ENCODE results near the gene OR2A2.

OR2A2 gene

DNA sequence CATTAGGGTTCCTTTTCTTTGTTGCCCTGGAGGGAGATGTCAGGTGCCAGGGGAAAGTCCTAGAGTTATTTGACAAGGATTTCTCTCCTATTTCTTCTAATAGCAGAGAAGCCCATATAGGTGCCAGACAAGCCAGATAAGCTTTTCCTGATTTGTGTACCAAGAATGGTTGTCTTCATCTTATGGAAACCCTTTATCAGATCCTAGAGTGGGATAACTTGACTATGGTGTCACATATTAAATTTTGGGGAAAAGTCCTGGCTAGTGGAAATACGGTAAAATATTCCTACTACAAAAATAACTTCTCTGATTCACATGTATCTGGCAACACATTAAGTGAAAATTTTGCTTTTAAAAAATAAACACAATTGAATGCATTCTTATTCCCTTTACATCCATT, 22.2 kb upstream of the OR2A2 start:
- Histone ChIP-seq H3K27ac (ENCODE audit: insufficient read depth in 1 of 2, low read depth in 1 of 2, low read length in 2 of 2, poor library complexity in 1 of 2, severe bottlenecking in 2 of 2) (no peak overlapping the region), H3K4me3 (ENCODE audit: control insufficient read depth in 1 of 7, extremely low read depth in 1 of 7, insufficient read depth in 4 of 7, low read depth in 2 of 7, low read length in 6 of 7) (no peak overlapping the region), H3K4me1 (ENCODE audit: control extremely low read depth in 1 of 4, control insufficient read depth in 4 of 4, insufficient read depth in 4 of 4, low read length in 3 of 4) (no peaks in the 10 kb centered on the region), H3K36me3 (ENCODE audit: control insufficient read depth in 4 of 4, insufficient read depth in 4 of 4, low read length in 3 of 4) (no peaks in the 10 kb centered on the region), H3K9me3 (ENCODE audit: control extremely low read depth in 1 of 5, control insufficient read depth in 4 of 5, insufficient read depth in 2 of 5, low read depth in 1 of 5, low read length in 4 of 5) (no peaks in the 10 kb centered on the region), H3K27me3 (replicated peaks in 2 of 5; ENCODE audit: control insufficient read depth in 4 of 5, insufficient read depth in 5 of 5, low read length in 4 of 5) (no peaks in the 10 kb centered on the region)
- POLR2A ChIA-PET: no interaction called here
- no CpG with 5 or more reads among the region's 1 CpG for WGBS (ENCODE audit: insufficient coverage)
- CTCF ChIA-PET: no interaction called here
- no peak for DNase-seq

GRCh38 chr7:144090667-144091066, 18.7 kb upstream of the OR2A2 start:
- H3K9me3 ChIP-seq (ENCODE audit: control extremely low read depth in 1 of 5, control insufficient read depth in 4 of 5, insufficient read depth in 2 of 5, low read depth in 1 of 5, low read length in 4 of 5): no peaks in the 10 kb centered on the region
- WGBS (ENCODE audit: insufficient coverage): 100% methylated on average over 1 of the region's 3 CpGs
- no peaks in the 10 kb centered on the region for H3K36me3 ChIP-seq (ENCODE audit: control insufficient read depth in 4 of 4, insufficient read depth in 4 of 4, low read length in 3 of 4)
- H3K4me3 ChIP-seq (ENCODE audit: control insufficient read depth in 1 of 7, extremely low read depth in 1 of 7, insufficient read depth in 4 of 7, low read depth in 2 of 7, low read length in 6 of 7): no peak overlapping the region
- ChIA-PET CTCF (no interaction called here), POLR2A (no interaction called here)
- no peaks in the 10 kb centered on the region for H3K4me1 ChIP-seq (ENCODE audit: control extremely low read depth in 1 of 4, control insufficient read depth in 4 of 4, insufficient read depth in 4 of 4, low read length in 3 of 4)
- no peaks in the 10 kb centered on the region for H3K27me3 ChIP-seq (replicated peaks in 2 of 5; ENCODE audit: control insufficient read depth in 4 of 5, insufficient read depth in 5 of 5, low read length in 4 of 5)
- no peak overlapping the region for H3K27ac ChIP-seq (ENCODE audit: insufficient read depth in 1 of 2, low read depth in 1 of 2, low read length in 2 of 2, poor library complexity in 1 of 2, severe bottlenecking in 2 of 2)
- no peak for DNase-seq

GRCh38 chr7:144098776-144099175, 10.6 kb upstream of the OR2A2 start:
- CTCF ChIA-PET: no interaction called here
- no peaks in the 10 kb centered on the region for H3K36me3 ChIP-seq (ENCODE audit: control insufficient read depth in 4 of 4, insufficient read depth in 4 of 4, low read length in 3 of 4)
- DNase-seq: no peak
- no peaks in the 10 kb centered on the region for H3K27me3 ChIP-seq (replicated peaks in 2 of 5; ENCODE audit: control insufficient read depth in 4 of 5, insufficient read depth in 5 of 5, low read length in 4 of 5)
- POLR2A ChIA-PET: no interaction called here
- H3K4me3 ChIP-seq (ENCODE audit: control insufficient read depth in 1 of 7, extremely low read depth in 1 of 7, insufficient read depth in 4 of 7, low read depth in 2 of 7, low read length in 6 of 7): no peak overlapping the region
- no peaks in the 10 kb centered on the region for H3K4me1 ChIP-seq (ENCODE audit: control extremely low read depth in 1 of 4, control insufficient read depth in 4 of 4, insufficient read depth in 4 of 4, low read length in 3 of 4)
- no peaks in the 10 kb centered on the region for H3K9me3 ChIP-seq (ENCODE audit: control extremely low read depth in 1 of 5, control insufficient read depth in 4 of 5, insufficient read depth in 2 of 5, low read depth in 1 of 5, low read length in 4 of 5)
- H3K27ac ChIP-seq (ENCODE audit: insufficient read depth in 1 of 2, low read depth in 1 of 2, low read length in 2 of 2, poor library complexity in 1 of 2, severe bottlenecking in 2 of 2): no peak overlapping the region

GRCh38 chr7:144100607-144101006, 8.8 kb upstream of the OR2A2 start:
- CTCF ChIA-PET: no interaction called here
- no peaks in the 10 kb centered on the region for H3K9me3 ChIP-seq (ENCODE audit: control extremely low read depth in 1 of 5, control insufficient read depth in 4 of 5, insufficient read depth in 2 of 5, low read depth in 1 of 5, low read length in 4 of 5)
- 100% methylated on average over 1 of the region's 3 CpGs for WGBS (ENCODE audit: insufficient coverage)
- H3K4me3 ChIP-seq (ENCODE audit: control insufficient read depth in 1 of 7, extremely low read depth in 1 of 7, insufficient read depth in 4 of 7, low read depth in 2 of 7, low read length in 6 of 7): no peak overlapping the region
- H3K27ac ChIP-seq (ENCODE audit: insufficient read depth in 1 of 2, low read depth in 1 of 2, low read length in 2 of 2, poor library complexity in 1 of 2, severe bottlenecking in 2 of 2): no peak overlapping the region
- POLR2A ChIA-PET: no interaction called here
- H3K4me1 ChIP-seq (ENCODE audit: control extremely low read depth in 1 of 4, control insufficient read depth in 4 of 4, insufficient read depth in 4 of 4, low read length in 3 of 4): no peaks in the 10 kb centered on the region
- H3K36me3 ChIP-seq (ENCODE audit: control insufficient read depth in 4 of 4, insufficient read depth in 4 of 4, low read length in 3 of 4): no peaks in the 10 kb centered on the region
- no peaks in the 10 kb centered on the region for H3K27me3 ChIP-seq (replicated peaks in 2 of 5; ENCODE audit: control insufficient read depth in 4 of 5, insufficient read depth in 5 of 5, low read length in 4 of 5)
- no peak for DNase-seq

GRCh38 chr7:144102041-144102440, 7.3 kb upstream of the OR2A2 start:
- no peak for DNase-seq
- ChIA-PET POLR2A (no interaction called here), CTCF (no interaction called here)
- Histone ChIP-seq H3K9me3 (ENCODE audit: control extremely low read depth in 1 of 5, control insufficient read depth in 4 of 5, insufficient read depth in 2 of 5, low read depth in 1 of 5, low read length in 4 of 5) (no peaks in the 10 kb centered on the region), H3K4me1 (ENCODE audit: control extremely low read depth in 1 of 4, control insufficient read depth in 4 of 4, insufficient read depth in 4 of 4, low read length in 3 of 4) (no peaks in the 10 kb centered on the region), H3K27ac (ENCODE audit: insufficient read depth in 1 of 2, low read depth in 1 of 2, low read length in 2 of 2, poor library complexity in 1 of 2, severe bottlenecking in 2 of 2) (no peak overlapping the region), H3K36me3 (ENCODE audit: control insufficient read depth in 4 of 4, insufficient read depth in 4 of 4, low read length in 3 of 4) (no peaks in the 10 kb centered on the region), H3K4me3 (ENCODE audit: control insufficient read depth in 1 of 7, extremely low read depth in 1 of 7, insufficient read depth in 4 of 7, low read depth in 2 of 7, low read length in 6 of 7) (no peak overlapping the region), H3K27me3 (replicated peaks in 2 of 5; ENCODE audit: control insufficient read depth in 4 of 5, insufficient read depth in 5 of 5, low read length in 4 of 5) (no peaks in the 10 kb centered on the region)

DNA sequence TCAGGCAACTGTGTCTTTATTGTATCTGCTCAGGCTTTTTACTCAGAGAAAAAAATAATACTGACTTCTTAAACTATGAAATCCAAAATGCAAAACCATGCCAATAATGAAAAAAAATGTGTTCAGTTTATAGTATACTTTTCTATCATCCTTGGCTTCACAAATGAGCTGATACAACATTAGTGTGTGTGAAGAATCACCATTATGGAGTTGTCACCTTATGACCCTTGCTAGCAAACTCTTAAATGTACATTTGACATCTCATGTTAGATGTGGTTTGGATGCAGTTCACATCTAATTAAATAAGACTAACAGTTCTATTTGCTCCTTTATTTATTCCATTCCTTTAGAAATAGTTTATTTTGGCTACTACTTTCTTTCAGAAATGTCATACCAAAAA, 4.2 kb upstream of the OR2A2 start:
- H3K9me3 ChIP-seq (ENCODE audit: control extremely low read depth in 1 of 5, control insufficient read depth in 4 of 5, insufficient read depth in 2 of 5, low read depth in 1 of 5, low read length in 4 of 5): no peaks in the 10 kb centered on the region
- DNase-seq: no peak
- no peaks in the 10 kb centered on the region for H3K27me3 ChIP-seq (replicated peaks in 2 of 5; ENCODE audit: control insufficient read depth in 4 of 5, insufficient read depth in 5 of 5, low read length in 4 of 5)
- no peaks in the 10 kb centered on the region for H3K36me3 ChIP-seq (ENCODE audit: control insufficient read depth in 4 of 4, insufficient read depth in 4 of 4, low read length in 3 of 4)
- no peak overlapping the region for H3K27ac ChIP-seq (ENCODE audit: insufficient read depth in 1 of 2, low read depth in 1 of 2, low read length in 2 of 2, poor library complexity in 1 of 2, severe bottlenecking in 2 of 2)
- H3K4me3 ChIP-seq (ENCODE audit: control insufficient read depth in 1 of 7, extremely low read depth in 1 of 7, insufficient read depth in 4 of 7, low read depth in 2 of 7, low read length in 6 of 7): no peak overlapping the region
- CTCF ChIA-PET: no interaction called here
- H3K4me1 ChIP-seq (ENCODE audit: control extremely low read depth in 1 of 4, control insufficient read depth in 4 of 4, insufficient read depth in 4 of 4, low read length in 3 of 4): no peaks in the 10 kb centered on the region
- POLR2A ChIA-PET: no interaction called here

- Histone ChIP-seq H3K4me1 (ENCODE audit: control extremely low read depth in 1 of 4, control insufficient read depth in 4 of 4, insufficient read depth in 4 of 4, low read length in 3 of 4) (no peaks in the 10 kb centered on the region), H3K9me3 (ENCODE audit: control extremely low read depth in 1 of 5, control insufficient read depth in 4 of 5, insufficient read depth in 2 of 5, low read depth in 1 of 5, low read length in 4 of 5) (no peaks in the 10 kb centered on the region), H3K36me3 (ENCODE audit: control insufficient read depth in 4 of 4, insufficient read depth in 4 of 4, low read length in 3 of 4) (no peaks in the 10 kb centered on the region), H3K4me3 (ENCODE audit: control insufficient read depth in 1 of 7, extremely low read depth in 1 of 7, insufficient read depth in 4 of 7, low read depth in 2 of 7, low read length in 6 of 7) (no peak overlapping the region), H3K27ac (ENCODE audit: insufficient read depth in 1 of 2, low read depth in 1 of 2, low read length in 2 of 2, poor library complexity in 1 of 2, severe bottlenecking in 2 of 2) (no peak overlapping the region), H3K27me3 (replicated peaks in 2 of 5; ENCODE audit: control insufficient read depth in 4 of 5, insufficient read depth in 5 of 5, low read length in 4 of 5) (no peaks in the 10 kb centered on the region)
- 94% methylated on average over 4 of the region's 5 CpGs for WGBS (ENCODE audit: insufficient coverage)
- ChIA-PET CTCF (no interaction called here), POLR2A (no interaction called here)
- no peak for DNase-seq
These were observed 889 bp downstream of the OR2A2 start for GRCh38 chr7:144110272-144110671.

- ChIA-PET CTCF (no interaction called here), POLR2A (no interaction called here)
- no peaks in the 10 kb centered on the region for H3K36me3 ChIP-seq (ENCODE audit: control insufficient read depth in 4 of 4, insufficient read depth in 4 of 4, low read length in 3 of 4)
- WGBS (ENCODE audit: insufficient coverage): 83% methylated on average over 1 of the region's 1 CpG
- no peaks in the 10 kb centered on the region for H3K4me1 ChIP-seq (ENCODE audit: control extremely low read depth in 1 of 4, control insufficient read depth in 4 of 4, insufficient read depth in 4 of 4, low read length in 3 of 4)
- no peak for DNase-seq
- H3K4me3 ChIP-seq (ENCODE audit: control insufficient read depth in 1 of 7, extremely low read depth in 1 of 7, insufficient read depth in 4 of 7, low read depth in 2 of 7, low read length in 6 of 7): no peak overlapping the region
- H3K9me3 ChIP-seq (ENCODE audit: control extremely low read depth in 1 of 5, control insufficient read depth in 4 of 5, insufficient read depth in 2 of 5, low read depth in 1 of 5, low read length in 4 of 5): no peaks in the 10 kb centered on the region
- H3K27ac ChIP-seq (ENCODE audit: insufficient read depth in 1 of 2, low read depth in 1 of 2, low read length in 2 of 2, poor library complexity in 1 of 2, severe bottlenecking in 2 of 2): no peak overlapping the region
- no peaks in the 10 kb centered on the region for H3K27me3 ChIP-seq (replicated peaks in 2 of 5; ENCODE audit: control insufficient read depth in 4 of 5, insufficient read depth in 5 of 5, low read length in 4 of 5)
These were observed 4.3 kb downstream of the OR2A2 start for GRCh38 chr7:144113651-144114050.

All from common myeloid progenitor, CD34-positive (primary cell).